ENCODE measurements around the gene TRMT10C.
"Not testable (repeated sequence)": the region's sequence is repeated elsewhere in the genome, so short reads cannot be mapped to it uniquely, and the experiment has no call there.

DNA sequence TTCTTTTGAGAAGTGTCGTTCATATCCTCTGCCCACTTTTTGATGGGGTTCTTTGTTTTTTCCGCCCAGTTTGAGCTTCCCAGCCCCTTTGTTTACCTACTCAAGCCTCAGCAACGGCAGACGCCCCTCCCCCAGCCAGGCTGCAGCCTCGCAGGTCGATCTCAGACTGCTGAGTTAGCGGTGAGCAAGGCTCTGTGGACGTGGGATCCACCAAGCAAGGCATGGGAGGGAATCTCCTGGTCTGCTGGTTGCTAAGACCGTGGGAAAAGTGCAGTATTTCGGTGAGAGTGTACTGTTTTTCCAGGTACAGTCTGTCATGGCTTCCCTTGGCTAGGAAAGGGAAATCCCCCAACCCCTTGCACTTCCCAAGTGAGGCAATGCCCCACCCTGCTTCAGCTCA, 43.7 kb downstream of the TRMT10C start:
- not testable (repeated sequence) for TF ChIP-seq CTCF (IDR thresholded peaks at IDR 0.05; ENCODE audit: insufficient read depth, low read depth, low read length); EZH2 (IDR thresholded peaks at IDR 0.05; ENCODE audit: insufficient read depth, low read length)
